GM21367 (cell line): ENCODE measurements around the gene RHEB.

Experiments used
- ATAC-seq: cut with Tn5 transposase; IDR thresholded peaks from one replicate; pipeline ENCODE4 v1.9.1; 2021; ENCODE audit not compliant: unreplicated experiment

RHEB gene

DNA sequence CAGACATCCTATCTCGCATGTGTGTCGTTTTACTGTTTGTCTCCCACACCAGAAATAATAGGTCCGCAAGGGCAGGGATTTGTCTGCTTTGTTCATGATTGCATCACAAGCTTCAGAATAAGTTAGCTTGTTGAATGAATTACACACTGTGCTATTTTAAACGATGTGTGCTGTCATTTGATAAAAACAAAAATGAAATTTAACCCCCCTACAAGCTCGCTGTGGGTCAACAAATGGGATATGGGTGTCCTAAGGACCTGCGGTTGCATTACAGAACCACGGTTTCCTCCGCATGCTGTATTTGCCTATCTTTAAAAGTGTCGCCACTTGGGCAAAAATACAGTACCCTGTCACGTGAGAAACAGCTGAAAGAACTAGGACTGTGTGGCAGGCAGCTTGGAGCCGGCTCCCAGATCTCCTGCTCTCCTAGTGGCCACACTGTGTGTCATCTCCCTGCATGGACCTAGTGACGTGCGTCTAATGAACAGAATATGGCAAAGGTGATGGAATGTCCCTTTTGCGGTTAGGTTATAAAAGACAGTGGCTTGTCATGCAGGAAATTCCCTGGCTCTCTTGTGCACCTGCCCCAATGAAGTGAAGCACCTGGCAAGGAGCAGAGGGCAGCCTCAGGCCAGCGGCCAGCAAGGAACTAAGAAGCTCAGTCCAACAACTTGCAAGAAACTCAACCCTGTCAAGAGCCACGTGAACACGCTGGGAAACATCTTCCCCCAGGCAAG lies 46.9 kb downstream of the RHEB start:
- ATAC-seq, result no peak

DNA sequence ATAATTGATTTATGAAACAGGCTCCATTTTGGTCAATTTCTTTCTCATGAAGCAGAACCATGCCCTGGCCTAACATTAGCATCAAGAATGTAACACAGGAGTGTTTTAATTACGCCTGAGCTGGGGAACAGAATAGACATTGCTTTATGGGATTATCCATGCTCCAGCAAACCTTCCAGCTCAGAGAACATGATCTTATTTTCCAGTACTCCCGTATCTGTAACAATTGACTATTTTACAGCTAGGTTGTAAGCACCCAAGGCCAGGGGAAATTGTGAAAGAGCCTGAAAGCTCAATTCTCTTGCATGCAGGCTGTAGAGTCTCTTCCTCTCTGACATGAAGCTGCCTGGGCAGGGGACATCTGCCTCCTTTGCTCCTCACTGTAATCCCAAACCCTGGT lies 49.0 kb downstream of the RHEB start:
- no peak for ATAC-seq

- ATAC-seq, result no peak
Measured at GRCh38 chr7:151469281-151469680, 50.4 kb downstream of the RHEB start.

DNA sequence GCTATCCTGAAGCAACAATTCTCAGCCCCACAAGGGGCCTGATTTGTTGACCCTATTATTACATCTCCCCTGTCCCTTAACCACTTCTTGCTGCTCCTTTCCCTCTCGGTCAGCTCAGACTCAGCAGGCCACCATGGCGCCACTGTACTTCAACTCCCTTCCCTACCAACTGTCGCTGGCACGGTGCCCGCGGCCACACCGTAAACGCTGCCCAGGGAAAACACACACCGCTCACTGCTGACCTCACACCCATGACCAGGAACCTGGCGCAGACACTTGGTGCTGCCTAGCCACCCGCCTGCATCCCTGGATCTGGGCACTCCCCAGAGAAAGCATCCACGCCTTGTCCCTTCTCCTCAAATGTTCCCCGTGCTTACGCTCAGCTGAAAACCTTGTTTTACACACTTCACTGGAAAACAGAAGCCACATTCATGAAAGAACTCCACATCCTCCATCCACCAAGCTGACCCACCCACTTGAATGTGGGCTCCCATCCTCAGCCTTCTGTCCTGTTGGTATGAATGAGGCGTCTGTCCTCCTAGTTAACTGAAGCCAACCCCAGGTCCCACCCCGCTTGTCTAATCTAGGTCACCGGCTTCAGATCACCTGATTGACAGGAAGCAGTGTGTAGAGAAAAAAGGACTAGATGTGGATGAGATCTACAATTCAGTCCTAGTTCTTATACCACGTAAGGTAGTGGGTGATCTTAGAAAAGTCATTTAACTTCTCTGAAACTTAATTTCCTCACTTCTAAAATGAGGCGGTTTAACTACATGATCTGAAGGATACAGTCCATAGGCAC lies 51.3 kb downstream of the RHEB start:
- ATAC-seq, result no peak

- ATAC-seq, result no peak
Measured at GRCh38 chr7:151465169-151465568, 54.5 kb downstream of the RHEB start.

- ATAC-seq, result no peak
Measured at GRCh38 chr7:151462306-151462779, 57.4 kb downstream of the RHEB start.

DNA sequence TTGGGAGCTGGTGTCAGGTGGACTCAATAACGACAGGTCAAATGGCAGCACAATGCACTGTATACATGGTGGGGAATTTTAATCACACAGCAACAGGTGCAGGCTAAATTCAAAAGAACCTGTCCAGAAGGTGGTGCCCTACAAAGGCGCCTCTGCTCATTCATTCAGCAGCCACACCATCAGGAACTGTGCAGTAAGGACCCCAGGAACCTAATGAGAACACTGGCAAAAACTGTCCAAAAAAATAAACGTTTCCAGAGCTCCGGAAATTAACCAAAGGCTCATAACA lies 57.8 kb downstream of the RHEB start:
- no peak for ATAC-seq

GRCh38 chr7:151461096-151461941 lies 58.4 kb downstream of the RHEB start:
- ATAC-seq, result no peak

DNA sequence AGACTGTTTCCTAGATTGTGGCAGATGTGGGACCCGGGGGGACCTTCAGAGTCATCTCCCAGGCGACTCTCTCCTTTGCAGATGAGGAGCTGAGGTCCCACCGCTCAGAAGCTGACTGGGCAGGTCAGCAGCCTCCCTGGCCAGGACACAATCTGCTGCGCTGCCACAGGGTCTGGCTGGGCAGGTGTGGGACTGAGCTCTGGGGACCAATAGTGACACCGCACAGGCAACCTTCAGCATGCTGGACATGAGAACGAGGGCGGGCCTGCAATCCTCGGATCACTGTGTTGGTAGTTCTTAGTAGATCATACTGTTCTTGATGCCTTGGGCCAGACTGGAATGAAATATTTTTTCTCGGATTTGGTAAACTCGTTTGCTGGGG lies 59.2 kb downstream of the RHEB start:
- no peak for ATAC-seq

GRCh38 chr7:151459726-151460473 lies 59.8 kb downstream of the RHEB start:
- no peak for ATAC-seq

GRCh38 chr7:151457534-151457933 lies 62.2 kb downstream of the RHEB start:
- no peak for ATAC-seq

GRCh38 chr7:151456782-151457181 lies 62.9 kb downstream of the RHEB start:
- no peak for ATAC-seq

DNA sequence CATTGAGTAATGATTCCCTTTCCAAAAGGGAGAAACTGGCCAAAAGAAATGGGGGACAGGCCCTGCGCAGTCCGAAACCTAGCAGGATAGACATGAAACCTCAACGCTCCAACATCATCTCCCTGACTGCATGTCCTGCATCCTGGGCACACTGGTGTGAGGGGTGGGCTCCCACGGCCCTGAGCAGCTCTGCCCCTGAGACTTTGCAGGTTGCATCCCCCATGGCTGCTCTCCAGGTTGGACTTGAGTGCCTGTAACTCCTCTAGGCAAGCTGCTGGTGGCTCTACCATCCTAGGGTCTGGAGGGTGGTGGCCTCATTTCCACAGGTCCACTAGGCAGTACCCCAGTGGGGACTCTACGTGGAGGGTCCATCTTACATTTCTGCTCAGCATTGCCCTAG lies 63.4 kb downstream of the RHEB start:
- ATAC-seq, result no peak

DNA sequence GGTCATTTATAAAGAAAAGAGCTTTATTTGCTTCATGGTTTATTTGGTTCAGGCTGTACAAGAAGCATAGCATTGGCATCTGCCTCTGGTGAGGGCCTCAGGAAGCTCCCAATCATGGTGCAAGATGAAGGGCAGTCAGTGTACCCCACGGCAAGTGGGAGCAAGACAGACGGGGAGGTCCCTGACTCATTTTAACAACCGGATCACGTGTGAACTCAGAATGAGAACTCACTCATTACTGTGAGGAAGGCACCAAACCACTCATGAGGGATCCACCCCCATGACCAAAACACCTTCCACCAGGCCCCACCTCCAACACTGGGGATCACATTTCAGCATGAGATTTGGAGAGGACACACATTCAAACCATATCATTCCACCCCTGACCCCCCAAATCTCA lies 64.0 kb downstream of the RHEB start:
- no peak for ATAC-seq

GRCh38 chr7:151454932-151455530 lies 64.7 kb downstream of the RHEB start:
- no peak for ATAC-seq

- ATAC-seq, result no peak
Measured at GRCh38 chr7:151454305-151454704, 65.4 kb downstream of the RHEB start.

DNA sequence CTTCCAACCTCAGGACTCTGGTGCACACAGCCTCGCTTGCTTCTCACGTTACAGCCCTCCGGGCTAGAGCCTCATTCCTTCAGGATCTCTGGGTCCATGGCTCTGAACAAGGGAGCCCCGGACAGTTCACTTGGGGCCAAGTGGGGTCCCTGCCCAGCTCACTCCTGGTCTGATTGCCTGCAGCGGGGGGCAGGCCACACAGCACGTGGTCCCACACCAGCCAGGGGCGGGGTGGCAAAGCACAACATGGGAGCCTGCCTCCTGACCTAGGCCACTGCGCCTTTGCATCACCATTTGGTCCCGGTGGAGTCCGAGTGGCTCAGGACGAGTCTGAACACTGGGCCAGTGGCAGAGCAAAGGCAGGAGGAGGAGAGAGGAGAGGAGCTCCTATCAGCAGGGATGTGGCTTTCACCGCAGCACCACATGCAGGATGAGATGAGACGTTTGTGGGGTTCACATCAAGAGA lies 66.3 kb downstream of the RHEB start:
- no peak for ATAC-seq

- ATAC-seq, result no peak
Measured at GRCh38 chr7:151452680-151453325, 66.9 kb downstream of the RHEB start.

DNA sequence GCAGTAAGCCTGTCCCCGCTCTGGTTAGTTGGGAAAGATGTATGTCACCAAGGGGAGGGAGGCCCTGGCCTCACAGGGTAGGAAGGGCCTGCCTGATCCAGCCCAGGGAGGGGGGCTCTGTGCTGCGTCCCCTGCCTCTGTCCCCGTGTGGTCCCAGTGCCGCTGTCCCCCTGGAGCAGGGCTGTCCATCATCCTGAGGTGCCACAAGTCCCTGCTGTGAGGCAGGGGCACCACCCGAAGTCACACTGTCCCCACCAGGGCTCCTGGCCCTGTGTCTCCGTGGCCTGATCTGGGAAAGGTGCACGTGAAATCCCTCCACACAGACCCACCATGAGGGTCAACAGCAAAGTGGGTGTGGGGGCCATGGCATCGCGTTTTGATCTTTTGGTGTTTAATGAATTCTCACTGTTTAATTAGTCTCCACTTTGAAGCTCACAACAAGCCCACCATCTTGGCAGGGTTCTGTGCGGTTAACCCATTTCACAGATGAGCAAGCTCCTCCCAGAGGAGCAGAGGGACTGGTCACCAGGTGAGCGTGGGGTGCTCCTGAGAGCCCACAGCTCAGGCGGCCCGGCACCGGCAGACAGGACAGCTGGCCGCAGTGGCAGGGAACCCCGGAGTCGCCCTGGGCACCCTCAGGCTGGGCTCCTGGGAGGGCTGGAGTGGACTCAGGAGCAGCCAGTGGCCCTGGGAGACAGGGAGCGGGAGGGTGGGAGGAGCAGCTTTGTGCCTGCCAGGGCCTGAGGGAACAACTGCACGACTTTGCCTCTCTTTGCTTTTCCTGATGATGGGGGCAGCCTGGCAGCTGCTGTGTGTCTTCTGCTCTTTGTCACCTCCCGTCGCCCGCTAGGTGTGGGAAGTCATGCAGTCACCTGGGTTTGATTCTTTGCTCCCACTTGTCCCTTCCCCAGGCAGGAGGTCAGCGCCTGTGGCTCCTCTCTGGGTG lies 67.8 kb downstream of the RHEB start:
- ATAC-seq, result no peak
